Measurements from ENCODE around the gene PATZ1.
"Not testable (repeated sequence)": the region's sequence is repeated elsewhere in the genome, so short reads cannot be mapped to it uniquely, and the experiment has no call there.

PATZ1 gene, protein sequence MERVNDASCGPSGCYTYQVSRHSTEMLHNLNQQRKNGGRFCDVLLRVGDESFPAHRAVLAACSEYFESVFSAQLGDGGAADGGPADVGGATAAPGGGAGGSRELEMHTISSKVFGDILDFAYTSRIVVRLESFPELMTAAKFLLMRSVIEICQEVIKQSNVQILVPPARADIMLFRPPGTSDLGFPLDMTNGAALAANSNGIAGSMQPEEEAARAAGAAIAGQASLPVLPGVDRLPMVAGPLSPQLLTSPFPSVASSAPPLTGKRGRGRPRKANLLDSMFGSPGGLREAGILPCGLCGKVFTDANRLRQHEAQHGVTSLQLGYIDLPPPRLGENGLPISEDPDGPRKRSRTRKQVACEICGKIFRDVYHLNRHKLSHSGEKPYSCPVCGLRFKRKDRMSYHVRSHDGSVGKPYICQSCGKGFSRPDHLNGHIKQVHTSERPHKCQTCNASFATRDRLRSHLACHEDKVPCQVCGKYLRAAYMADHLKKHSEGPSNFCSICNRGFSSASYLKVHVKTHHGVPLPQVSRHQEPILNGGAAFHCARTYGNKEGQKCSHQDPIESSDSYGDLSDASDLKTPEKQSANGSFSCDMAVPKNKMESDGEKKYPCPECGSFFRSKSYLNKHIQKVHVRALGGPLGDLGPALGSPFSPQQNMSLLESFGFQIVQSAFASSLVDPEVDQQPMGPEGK

GRCh38 chr22:31346255-31346732, at the start of gene PATZ1:
TSS of gene PATZ1 (minus strand) at chr22:31346346. CDS start at chr22:31345602, 744 bp downstream.
- no peak for DNase-seq

GRCh38 chr22:31394326-31394725, 48.2 kb upstream of the PATZ1 start:
- DNase-seq = no peak

GRCh38 chr22:31393893-31394292, 47.7 kb upstream of the PATZ1 start:
- no peak for DNase-seq

DNA sequence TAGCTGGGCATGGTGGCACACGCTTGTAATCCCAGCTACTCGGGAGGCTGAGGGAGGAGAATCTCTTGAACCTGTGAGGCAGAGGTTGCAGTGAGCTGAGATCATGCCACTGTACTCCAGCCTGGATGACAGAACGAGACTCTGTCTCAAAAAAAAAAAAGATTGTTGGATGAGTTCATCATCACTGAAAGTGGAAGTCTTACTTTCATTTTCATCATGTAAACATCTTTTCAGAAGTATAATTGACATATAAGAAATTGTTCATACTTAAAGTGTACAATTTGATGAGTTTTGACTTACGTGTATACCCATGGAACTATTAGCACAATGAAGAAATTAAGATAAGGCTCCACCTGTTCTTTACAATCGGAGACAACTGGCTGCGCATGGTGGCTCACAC, 32.5 kb upstream of the PATZ1 start:
- DNase-seq = not testable (repeated sequence)

DNA sequence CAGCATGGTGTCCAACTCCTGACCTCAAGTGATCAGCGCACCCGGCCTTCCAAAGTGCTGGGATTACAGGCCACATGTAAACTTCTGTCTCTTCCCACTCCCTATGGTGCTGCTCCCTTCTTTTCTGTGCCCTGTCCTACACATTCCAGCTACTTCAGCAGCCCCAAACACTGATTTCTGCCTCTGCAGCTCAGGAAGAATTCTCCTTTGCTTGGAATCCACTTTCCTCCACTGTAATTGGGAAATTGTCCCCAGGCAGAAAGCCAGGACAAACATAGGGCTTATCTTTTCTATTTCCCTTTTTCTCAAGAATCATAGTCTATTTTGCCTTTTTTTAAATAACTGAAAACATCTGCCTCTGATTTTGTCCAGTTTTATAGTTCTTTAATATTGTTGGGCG, 32.0 kb upstream of the PATZ1 start:
- DNase-seq = no peak

GRCh38 chr22:31377612-31378011, 31.5 kb upstream of the PATZ1 start:
- DNase-seq = no peak

GRCh38 chr22:31367426-31367825, 21.3 kb upstream of the PATZ1 start:
- no peak for DNase-seq

DNA sequence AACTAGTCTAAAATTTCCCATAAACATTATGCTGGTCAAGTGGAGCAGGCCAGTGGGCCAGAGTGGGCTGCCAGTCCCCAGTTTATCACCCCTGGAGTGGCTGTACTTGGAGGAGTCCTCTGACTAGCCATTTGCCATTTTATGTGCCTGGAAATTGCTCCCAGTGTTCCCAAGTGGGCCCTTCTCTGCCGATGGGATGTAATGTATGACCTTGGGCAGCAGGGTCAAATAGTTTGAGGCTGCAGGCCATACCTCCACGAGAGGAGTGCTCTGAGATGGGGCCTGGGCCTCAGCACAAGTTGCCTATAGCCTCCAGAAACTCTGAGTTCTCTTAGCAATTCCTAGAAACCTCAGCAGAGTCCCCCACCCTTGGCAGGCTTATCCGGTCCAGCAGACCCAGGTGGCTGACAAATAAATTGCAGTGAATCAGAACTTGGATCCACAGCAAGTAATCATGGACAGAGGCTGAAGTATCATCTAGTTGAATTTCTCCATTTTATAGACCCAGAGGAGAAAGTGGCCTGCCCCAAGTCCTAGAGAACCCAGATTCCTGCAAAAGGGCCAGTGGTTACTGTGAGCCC, 17.8 kb upstream of the PATZ1 start:
- DNase-seq = no peak

- no peak for DNase-seq
Measured at GRCh38 chr22:31361743-31362142, 15.6 kb upstream of the PATZ1 start.

DNA sequence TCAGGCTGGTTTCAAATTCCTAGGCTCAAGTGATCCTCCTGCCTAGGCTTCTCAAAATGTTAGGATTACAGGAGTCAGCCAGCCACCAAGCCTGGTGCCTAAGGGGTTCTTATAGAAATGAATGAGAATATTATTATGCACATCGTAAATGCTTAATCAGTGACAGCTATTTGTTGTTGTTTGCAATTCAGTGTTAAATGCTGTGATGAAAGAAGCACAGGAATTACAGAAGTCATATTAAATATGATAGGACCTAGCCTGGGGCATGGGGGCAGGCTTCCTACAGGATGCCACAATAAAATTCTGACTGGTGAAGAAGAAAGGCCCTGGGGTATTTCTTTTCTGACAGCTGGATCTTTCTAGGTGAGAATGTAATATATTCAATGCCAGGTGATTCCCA, 13.9 kb upstream of the PATZ1 start:
- no peak for DNase-seq

GRCh38 chr22:31354515-31354914, 8.4 kb upstream of the PATZ1 start:
- no peak for DNase-seq

DNA sequence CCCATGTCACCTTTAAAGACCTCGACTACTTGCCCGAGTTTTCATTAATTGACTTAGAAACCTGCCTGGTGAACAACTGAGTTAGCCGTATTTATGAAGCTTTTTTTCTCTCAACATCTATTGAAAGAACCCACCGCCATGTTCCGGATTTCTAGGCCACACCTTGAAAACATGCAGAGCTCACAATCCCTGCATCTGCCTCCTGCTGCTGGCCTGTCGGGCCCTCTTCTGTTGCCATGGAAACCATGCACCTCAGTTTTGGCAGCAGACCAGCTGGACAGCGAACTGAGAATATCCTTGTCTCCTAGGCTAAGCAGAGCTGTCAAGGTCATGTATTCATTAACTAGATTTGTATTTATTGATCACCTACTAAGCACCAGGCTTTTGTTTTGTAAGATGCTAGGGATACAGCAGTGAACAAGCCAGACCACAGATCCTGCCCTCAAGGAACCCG, 4.3 kb upstream of the PATZ1 start:
- no peak for DNase-seq

- no peak for DNase-seq
Measured at GRCh38 chr22:31349960-31350359, 3.8 kb upstream of the PATZ1 start.

- DNase-seq = no peak
Measured at GRCh38 chr22:31348766-31349165, 2.6 kb upstream of the PATZ1 start.

DNA sequence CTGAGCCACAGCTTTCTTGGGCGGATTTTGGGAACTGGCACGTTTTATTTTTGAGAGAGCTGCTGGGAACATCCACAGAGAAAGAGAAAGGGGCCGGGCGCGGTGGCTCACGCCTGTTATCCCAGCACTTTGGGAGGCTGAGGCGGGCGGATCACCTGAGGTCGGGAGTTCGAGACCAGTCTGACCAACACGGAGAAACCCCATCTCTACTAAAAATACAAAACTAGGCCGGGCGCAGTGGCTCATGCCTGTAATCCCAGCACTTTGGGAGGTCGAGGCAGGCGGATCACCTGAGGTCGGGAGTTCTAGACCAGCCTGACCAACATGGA, 1.8 kb upstream of the PATZ1 start:
- not testable (repeated sequence) for DNase-seq

DNA sequence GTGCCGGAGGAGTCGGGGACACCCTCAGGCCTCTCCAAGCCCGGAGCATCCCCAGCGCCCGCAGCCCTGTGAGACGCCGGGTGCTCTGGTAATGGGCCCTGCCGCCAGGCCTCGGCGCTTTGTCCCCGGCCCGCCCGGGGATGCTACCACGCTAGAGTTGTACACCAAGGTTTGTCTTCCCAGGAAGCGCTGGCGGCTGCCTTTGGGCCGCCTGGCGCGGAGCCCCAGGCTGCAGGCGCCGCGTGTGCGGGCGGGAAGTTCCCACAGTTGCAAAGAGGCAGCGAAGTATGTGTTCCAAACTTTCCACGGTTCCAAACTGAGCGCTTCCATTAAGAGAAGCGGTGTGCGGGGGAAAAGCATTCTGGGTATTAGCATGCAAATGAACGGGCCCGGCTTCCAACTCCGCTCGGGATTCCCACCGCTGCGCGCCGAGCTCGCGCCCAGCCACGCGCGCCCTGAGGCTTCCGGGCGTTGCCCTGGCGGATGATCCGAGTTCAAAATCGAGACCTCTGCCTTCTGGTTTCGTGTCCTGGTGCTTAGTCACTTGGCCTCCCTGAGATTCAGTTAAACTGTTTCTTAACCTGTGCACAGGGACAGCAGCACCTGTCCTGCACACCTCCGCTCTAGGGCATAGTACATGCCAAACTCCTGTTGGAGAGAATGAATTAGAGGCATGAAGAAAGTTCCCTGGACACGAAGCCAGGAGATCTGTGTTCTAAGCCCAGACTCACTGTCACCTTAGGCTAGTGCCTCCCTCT, 1.3 kb upstream of the PATZ1 start:
- DNase-seq = no peak

- DNase-seq = no peak
Measured at GRCh38 chr22:31346733-31347250, 646 bp upstream of the PATZ1 start.

GRCh38 chr22:31345331-31346254, 553 bp downstream of the PATZ1 start:
- peak; percentile 46 for DNase-seq

GRCh38 chr22:31344578-31345330, 1.4 kb downstream of the PATZ1 start:
- no peak for DNase-seq

GRCh38 chr22:31344256-31344577, 1.9 kb downstream of the PATZ1 start:
- DNase-seq = no peak
